GM21360 (cell line): ENCODE data around the gene BAG1.

Experiments
- ATAC-seq: cut with Tn5 transposase; IDR thresholded peaks from one replicate; pipeline ENCODE4 v1.9.1; 2021; ENCODE audit warnings: mild to moderate bottlenecking, moderate library complexity; ENCODE audit not compliant: unreplicated experiment

Gene BAG1

DNA sequence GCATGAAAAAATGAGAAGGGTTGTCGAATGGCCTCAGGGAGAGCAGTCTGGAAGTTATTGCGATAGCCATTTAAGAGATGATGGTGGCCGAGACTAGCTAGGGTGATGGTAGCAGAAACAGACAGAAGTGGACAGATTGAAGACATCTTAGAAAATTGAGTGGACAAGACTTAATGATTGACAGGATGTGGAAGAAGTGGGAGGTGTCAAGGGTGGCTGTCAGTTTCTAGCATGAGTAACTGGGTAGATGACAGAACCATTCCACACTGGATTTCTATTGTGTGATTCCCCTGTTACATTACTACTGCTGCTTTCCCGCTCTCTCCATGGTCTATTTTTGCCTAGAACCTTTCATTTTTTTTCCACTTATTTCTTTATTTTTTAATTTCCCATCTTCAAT lies 13.0 kb upstream of the BAG1 start:
- ATAC-seq, result no peak

DNA sequence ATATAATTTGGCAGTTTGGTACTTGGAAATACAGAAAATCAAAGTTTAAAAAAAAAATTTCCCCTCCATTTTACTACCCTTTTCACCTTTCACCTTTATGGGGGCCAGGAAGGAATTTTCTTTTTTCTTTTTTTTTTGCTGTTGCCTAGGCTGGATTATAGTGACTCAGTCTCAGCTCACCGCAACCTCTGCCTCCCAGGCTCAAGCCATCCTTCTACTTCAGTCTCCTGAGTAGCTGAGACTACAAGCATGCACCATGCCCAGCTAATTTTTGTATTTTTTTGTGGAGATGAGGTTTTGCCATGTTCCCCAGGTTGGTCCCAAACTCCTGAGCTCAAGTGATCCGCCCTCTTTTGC lies 9.4 kb upstream of the BAG1 start:
- ATAC-seq, result no peak

DNA sequence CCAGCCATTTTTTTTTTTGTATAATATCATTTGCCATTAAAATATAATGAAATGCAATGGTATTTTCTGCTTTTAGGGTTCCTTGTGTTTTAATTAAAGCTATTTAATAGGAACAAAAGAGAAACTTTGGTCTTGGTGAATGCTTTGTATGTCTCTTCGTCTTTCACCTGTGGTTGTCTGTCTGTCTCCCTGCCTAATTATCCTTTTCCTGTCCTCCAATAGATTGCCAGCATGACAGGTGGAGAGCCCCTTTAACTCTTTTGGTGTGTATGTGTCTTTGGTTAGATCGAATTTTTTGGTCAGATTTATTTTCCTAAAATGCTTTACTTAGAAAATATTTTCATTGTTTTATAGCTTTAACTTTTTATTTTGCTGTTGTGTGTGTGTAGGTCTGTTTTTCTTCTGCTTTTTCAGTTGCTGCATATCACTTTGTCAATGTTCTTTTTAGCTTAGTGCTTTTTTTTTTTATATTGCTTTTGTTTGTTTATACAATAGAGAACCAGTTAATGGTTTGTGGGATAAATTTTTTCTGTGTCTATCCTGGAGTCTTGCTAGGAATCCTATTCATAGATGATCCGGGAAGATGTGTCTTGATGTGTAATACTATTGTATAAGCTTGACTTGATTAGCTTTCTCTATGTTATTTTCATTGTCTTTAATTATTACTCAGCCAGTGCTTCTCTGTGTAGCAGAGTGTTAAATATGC lies 8.9 kb upstream of the BAG1 start:
- ATAC-seq, result no peak

DNA sequence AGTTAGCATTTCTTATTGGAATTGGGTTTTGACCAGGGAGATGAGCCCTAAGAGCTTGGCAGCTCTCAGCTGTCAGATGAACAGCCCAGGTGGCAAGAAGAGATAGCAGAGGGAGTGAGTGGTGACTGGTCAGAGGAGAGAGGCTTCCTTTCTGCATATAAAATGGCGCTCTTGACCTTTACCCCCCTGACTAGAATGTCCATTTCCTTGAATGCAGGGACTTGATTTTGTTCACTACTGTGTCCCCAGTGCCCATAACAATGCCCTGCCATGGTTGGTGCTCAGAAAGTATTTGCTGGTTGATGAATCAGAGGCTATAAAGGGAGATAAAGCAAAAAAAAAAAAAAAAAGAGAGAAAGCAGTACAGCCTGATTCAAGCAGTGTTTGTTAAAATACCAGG lies 7.6 kb upstream of the BAG1 start:
- ATAC-seq, result no peak

DNA sequence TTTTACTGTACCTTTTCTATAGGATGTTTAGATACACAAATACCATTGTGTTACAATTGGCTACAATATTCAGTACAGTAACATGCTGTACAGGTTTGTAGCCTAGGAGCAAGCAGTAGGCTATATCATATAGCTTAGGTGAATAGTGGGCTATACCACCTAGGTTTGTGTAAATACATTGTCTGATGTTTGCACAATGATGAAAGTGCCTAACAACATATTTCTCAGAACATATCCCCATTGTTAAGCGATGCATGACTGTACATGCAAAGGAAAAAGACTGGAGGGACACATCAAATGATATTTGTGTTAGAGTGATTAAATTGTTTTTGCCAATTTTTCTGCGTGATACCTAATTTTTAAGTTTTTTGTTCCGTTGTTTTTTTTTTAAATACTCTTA lies 5.6 kb upstream of the BAG1 start:
- ATAC-seq, result no peak

DNA sequence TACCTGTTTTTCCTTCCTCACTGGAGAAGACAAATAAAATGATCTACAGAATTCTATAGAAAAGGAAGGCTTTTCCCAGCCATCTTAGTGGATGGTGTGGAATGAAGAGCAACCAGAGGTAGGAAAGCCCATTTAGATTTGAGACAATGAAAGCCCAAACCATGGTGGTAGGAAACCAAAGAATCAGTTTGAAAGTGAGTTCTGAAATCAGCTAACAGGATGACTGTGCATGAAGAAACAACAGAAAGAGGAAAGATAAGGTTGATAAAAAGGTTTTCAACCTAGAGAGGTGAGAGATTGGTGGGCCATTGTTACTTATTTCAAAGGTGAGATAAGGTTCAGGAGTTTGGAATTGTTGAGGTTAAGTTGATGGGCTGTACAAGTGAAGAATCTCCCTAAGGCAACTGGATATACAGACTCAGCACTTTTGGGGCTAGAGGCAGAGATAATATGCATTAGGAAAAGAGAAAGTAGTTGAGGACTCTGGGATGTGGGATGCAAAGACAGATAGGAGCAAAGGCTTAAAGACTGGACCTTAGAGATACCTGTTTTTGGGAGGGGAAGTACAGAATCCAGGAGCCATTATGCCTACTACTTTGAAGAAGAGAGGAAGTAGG lies 2.8 kb upstream of the BAG1 start:
- ATAC-seq, result no peak

DNA sequence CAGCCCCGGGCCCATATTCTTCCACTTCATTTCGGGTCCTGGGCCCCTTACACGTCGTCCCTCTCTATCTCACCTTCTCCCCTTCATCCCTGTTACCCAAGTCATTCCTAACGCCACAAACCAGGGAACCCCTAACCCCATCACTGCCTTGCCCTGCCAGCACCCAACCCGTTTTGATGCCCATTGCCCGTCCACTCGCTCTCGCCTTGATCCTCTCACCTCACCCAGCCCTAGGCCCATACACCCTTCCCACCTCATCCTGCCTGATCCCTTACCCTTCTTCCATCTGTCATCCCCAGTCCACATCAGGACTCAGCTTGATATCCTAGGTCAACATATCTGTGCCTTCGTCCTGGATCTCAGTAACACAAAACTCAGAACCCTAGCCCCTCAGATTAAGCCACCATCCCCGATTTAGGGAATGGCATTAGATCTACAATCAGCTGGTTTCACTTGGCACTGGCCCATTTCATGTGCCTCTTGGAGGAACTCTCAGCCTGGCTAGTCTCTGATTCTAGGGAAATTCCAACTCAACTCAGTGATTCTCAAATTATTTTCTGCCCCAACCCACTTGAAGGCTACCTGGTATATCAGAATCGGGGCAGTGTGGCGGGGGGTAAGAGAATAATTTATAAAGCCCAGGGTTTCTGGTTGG lies 830 bp upstream of the BAG1 start:
- no peak for ATAC-seq

DNA sequence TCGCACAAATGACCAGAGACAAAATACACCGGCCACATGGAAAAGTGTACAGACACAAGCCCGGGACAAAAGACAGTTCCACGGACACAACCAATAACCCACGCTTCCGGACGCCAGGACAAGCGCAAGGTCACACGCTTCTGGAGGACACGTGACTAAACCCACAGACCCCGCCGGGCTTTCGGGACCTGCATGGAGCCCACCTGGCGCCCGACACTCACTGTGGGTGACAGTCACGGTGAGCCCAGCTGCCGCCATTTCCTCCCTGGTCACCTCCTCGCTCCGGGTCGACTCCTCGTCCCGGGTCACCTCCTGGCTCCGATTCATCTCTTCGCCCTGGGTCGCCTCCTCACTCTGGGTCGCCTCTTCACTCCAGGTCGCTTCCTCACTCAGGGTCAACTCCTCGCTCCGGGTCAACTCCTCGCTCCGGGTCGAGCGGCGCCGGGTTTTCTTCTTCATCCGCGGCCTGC lies 470 bp downstream of the BAG1 start:
- peak; percentile 16 for ATAC-seq

DNA sequence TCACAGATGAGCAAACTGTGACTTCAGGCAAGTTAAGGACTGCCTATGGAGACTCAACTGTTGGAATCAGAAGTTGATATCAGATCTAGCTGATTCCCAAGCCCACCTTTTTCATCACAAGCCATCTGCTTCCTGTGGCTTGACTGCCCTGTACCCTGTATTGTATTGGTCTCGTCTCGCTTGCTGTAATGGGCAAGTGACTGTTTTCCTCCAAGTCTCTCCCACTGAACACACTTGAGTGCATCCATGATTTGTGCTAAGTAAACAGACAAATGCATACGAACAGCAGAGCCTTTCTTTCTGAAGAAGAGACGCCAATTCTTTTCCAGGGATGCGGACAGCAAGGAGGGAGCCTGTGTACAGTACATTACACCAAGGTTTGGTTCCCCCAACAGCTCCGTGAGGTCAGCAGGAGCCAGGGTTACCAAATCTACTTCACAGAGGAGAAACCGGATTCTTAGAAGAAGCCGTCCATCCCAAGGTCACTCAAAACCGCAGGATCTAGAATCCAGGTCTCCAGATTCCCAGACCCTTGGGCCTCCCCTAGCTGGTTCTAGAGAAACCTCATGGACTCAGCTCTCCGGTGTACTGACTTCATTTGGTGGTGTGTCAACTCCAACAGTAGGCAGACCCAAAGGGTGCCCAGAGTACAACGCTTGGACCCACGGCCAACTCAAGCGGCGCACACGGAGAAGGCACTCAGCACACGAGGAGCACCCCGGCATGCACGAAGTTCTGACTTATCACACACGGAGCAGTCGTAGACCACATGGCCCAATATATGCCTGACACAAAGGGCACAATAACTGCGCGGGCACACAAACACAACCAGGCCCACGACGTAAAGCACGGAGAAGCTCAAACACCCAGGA lies 1.1 kb downstream of the BAG1 start:
- peak; percentile 4 for ATAC-seq

DNA sequence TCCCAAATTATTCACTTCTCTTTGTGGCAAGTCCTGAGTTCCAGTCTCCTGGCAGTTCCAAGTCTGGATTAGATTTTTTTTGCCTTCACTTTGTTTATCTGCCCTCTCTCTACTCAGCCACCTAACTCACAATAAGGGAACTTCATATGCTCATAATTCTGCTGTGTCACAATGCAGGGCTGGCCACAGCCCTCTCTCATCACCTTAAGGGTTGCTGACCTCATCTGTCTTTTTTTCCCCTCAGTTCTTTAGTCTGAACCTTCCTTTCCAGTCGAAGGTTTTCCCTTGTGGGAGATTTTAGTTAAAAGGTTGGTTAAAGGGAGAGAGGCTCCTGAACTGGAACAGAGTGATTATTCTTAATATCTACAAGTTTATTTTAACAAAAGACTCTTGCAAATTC lies 4.1 kb downstream of the BAG1 start:
- ATAC-seq, result no peak

DNA sequence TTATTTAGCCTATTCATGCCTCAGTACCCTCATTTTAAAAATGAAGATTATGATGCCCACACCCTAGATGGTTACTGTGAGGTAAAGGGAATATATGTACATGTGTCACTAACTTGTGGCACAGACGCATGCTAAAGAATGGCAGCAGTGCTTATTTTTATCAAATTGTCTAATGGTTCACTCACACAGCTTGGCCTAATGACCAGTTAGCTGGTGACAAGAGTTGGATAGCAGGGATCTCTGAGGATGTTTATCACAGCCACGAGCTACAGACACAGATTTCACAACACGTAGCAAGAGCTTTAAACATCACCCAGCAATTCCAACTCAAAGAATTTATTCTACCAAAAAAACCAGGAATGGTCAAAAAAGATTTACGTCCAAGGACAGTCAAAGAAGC lies 7.2 kb downstream of the BAG1 start:
- no peak for ATAC-seq

DNA sequence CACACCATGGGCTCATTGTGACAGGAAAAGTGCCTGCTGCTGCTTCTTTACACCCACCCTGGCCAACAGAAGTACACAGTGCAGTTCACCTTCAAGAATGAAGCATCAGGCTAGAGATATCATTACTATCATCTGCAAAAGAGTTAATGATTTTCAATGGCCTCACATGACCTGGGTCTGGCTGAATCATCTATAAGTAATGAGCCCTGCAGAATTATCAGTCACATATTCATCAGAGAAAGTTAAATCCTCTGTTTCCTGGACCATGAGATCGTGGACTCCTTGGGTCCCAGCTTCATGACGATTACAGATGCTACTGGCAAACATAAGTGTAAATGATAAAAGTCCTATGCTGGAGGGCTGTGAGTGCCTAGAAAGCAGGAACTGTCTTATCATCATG lies 8.3 kb downstream of the BAG1 start:
- no peak for ATAC-seq

DNA sequence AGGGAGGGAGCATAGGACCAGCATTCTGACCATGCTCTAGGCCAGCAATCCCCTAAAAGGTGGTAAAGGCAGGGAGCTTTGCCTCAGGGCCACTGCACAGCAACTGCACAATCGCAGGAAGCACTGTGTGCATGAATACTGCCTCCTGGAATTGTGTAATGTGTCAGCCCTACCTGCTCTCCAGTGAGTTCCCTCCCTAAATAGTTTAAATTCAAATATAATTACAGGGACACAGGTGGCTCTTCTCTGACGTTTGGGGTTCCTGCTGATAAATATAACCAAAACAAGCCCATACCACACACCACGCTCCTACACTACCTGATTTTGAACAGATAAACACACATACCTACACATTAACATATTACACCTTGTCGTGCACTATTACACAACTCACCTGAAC lies 9.0 kb downstream of the BAG1 start:
- ATAC-seq, result no peak

DNA sequence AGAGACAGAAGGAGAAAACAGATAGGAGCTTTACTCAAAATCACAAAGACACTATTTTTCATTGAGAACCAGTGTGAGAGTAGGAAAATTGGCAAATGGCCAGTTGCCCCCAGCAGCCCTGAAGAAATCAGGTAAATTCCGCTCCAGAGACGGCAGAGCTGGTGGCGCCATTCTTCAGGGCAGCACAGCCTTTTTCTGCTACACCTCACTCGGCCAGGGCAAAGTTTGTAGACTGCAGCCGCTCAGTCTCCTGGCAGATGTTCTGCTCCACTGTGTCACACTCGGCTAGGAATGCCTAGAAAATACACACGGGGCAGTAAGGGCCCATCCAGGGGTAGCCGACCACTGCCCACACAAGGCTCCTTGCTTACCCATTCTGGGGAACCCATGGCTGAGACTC lies 9.5 kb downstream of the BAG1 start:
- ATAC-seq, result no peak

DNA sequence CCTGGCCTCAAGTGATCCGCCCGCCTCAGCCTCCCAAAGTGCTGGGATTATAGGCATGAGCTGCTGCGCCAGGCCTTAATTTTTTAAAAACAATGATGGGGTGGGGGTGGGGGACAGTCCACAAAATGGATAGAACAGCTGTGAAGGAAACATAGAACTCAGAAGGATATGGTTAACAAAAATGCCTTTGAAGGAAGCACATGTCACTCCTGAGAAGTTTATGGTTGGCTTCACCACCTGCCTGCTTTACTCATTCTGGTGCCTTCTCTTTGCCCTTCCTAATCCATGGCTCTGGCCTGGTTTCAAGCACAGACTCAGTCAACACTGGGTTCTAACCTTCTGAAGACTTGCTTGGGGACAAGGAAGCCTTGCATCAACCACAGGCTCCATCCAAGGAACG lies 10.3 kb downstream of the BAG1 start:
- ATAC-seq, result no peak

DNA sequence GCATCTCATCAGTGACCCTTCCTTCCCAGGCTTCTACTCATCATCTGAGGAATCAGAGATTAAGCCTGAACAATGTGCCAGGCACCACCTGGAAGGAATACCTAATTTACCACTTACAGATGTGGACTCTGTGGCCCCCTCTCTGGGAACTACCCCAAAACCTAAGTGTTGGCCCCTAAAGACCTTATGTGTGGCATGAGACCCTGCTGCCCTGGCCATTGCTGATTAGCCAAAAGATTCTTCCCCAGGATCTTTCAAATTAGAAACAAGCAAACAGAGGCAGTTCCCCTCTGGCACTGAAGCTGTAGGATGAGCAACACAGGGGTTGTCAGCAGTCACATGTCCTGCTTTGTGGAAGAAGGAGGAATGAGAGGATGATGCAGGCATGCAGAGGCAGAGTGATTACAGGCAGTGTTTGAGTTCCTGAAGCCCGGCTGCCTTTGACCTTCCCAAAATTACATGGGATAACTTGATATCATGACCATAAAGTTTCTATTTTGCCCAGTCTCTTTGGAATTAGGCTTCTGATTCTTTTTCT lies 14.0 kb downstream of the BAG1 start:
- no peak for ATAC-seq

DNA sequence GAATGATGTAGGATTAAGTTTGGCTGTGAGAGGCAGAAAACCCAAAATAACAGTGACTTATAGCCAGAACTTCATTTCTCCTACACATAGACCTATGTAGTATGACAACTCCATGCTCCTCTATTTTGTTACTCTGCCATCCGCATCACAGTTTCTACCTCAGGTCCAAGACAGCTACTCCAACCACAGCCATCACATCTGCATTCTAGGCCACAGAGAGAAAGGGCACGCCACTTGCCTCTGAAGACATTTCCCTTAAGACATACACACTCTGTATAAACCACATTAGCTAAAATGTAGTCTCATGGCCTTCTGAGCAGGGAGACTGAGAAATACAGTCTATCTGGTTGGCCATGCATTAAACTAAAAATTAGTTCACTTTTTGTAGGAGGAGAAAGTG lies 14.5 kb downstream of the BAG1 start:
- no peak for ATAC-seq

DNA sequence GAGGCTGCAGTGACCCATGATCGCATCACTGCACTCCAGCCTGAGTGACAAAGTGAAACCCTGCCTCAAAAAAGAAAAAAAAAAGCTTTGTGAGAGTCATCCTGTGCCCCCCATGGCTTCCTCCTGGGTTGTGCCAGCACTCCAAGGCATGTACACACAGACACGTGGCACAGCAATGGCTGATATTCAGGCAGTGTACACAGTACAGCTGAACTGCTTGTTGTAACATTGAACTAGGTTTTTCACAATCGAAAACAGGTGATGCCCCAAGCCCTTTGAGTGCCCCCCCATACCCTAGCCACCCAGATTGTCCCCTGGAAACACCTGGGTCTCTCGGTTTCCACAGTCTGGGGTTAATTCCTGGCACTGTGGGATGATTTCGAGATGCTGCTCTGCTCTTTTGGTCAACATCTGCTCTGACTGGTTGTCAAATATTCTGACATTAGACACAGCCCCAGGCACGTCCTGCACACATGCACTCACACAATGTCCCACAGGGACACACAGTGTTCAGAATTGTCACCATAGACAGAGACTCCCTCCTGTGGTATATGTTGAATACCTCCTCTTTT lies 15.3 kb downstream of the BAG1 start:
- peak; percentile 51 for ATAC-seq

DNA sequence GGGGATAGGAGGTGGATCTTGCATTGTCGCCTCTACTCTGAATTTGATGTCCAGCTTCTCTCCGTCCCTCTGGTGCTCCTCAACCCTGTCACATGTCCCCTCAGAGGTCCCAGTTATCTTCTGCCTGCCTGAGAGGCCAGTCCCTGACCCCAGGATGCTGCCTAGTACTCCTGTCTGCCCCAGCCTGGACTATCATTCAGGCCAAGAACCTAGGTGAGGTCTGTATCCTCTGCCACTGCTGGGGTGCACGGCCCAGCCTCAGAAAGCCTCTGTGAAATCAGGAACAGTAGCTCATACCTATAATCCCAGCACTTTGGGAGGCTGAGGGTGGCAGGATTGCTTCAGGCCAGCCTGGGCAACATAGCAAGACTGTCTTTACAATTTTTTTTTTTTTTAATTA lies 15.9 kb downstream of the BAG1 start:
- no peak for ATAC-seq

DNA sequence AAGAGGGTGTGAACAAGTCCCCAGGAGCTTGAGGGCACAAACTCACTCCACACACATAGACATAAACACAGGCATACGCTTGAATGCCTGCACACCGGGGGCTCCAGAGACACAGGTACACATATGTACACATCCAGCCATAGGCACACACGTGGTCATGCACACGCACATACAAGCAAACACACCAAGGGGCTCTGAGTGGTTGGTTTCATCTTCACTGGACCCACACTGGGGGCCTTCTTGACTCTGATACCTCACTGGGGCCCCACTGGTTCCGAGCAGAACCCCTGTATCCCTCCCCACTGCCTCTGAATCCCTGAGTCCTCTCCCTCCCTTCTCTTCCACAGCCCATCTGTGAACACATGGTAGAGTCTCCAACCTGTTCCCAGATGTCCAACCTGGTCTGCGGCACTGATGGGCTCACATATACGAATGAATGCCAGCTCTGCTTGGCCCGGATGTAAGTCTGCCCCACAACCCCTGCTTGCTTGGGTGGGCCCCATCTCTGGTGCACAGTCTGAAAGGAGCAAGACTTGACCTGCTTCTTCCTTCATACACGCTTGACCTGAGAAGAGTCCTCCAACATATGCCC lies 18.1 kb downstream of the BAG1 start:
- ATAC-seq, result no peak

DNA sequence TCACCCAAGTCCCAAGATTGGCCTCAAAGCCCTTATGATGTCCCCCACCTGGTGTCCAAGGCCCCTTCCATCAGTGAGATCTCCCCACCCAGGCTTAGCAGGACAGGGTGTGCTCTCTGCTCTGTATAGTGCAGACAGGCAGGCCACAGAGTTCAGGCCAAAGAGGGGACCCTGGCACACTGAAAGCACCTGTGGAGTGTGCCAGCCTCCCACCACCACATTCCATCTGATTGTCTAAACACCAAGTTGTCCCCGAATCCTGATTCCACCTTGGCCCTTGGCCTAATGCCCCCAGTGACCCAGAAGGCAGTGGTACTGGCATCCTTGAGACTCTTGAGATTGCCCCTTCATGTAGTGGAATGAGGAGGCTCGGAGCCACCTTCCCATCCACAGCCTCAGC lies 19.2 kb downstream of the BAG1 start:
- ATAC-seq, result no peak
